Measurements from ENCODE around the gene LIN28B. TPM values are rescaled to one million over a fixed set of nuclear protein-coding genes. Genes with fewer than 3 reads are reported as not detected.

LIN28B gene
- total and polyA plus RNA-seq, 4 donors = 2.8 TPM; not detected in 3

DNA sequence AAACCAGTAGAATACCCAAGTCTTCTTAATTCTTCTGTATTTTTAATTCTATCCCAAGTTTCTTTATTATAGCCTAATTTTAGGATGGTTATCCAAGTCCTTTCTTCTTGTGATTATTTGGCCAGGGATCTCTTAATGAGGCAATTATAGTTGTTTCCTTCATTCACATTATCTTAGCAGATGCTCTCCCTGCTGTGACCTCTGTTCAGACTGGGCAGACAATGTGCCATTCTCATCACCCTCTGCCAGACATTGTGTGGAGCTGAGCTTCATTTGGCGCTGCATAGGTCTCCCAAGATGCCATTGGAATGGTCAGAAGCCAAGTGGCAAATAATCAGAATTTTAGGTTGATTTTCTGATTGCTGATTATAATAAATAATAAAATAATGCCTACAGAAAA lies 79.4 kb downstream of the LIN28B start:
- TF ChIP-seq RXRA (IDR thresholded peaks at IDR 0.05) (no peak), ATF3 (IDR thresholded peaks at IDR 0.05) (no peak), FOXA1 (IDR thresholded peaks at IDR 0.05) (no peak), SP1 (IDR thresholded peaks at IDR 0.05) (no peak), REST (IDR thresholded peaks at IDR 0.05) (no peak), EGR1 (IDR thresholded peaks at IDR 0.05; ENCODE audit: low read depth in 2 of 2) (no peak), YY1 (IDR thresholded peaks at IDR 0.05) (no peak), GABPA (IDR thresholded peaks at IDR 0.05 in 1 of 2, conservative IDR thresholded peaks at IDR 0.05 in 1 of 2) (no peak)
- TF ChIP-seq, protein P1, sequence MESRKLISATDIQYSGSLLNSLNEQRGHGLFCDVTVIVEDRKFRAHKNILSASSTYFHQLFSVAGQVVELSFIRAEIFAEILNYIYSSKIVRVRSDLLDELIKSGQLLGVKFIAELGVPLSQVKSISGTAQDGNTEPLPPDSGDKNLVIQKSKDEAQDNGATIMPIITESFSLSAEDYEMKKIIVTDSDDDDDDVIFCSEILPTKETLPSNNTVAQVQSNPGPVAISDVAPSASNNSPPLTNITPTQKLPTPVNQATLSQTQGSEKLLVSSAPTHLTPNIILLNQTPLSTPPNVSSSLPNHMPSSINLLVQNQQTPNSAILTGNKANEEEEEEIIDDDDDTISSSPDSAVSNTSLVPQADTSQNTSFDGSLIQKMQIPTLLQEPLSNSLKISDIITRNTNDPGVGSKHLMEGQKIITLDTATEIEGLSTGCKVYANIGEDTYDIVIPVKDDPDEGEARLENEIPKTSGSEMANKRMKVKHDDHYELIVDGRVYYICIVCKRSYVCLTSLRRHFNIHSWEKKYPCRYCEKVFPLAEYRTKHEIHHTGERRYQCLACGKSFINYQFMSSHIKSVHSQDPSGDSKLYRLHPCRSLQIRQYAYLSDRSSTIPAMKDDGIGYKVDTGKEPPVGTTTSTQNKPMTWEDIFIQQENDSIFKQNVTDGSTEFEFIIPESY (IDR thresholded peaks at IDR 0.05) = no peak
- no peak for DNase-seq (ENCODE audit: low spot score)
- Histone ChIP-seq H3K27me3 (ENCODE audit: control insufficient read depth in 4 of 4, insufficient read depth in 4 of 4, low read length in 3 of 4) (no peaks in the 10 kb centered on the region), H3K4me1 (ENCODE audit: control insufficient read depth in 4 of 4, insufficient read depth in 4 of 4, low read length in 3 of 4) (no peaks in the 10 kb centered on the region), H3K9ac (ENCODE audit: low read depth in 1 of 2, low read length in 2 of 2) (no peak overlapping the region), H3K27ac (ENCODE audit: low read depth in 1 of 2, low read length in 2 of 2) (no peak overlapping the region), H3K9me3 (ENCODE audit: control insufficient read depth in 4 of 4, low read length in 3 of 4) (no peaks in the 10 kb centered on the region), H3K4me3 (ENCODE audit: low read depth in 1 of 3, low read length in 3 of 3) (no peak overlapping the region), H3K36me3 (ENCODE audit: control insufficient read depth in 4 of 4, insufficient read depth in 3 of 4, low read depth in 1 of 4, low read length in 3 of 4) (no peaks in the 10 kb centered on the region)
- 93% methylated on average over 1 of the region's 1 CpG for WGBS

GRCh38 chr6:105038259-105038658 lies 81.4 kb downstream of the LIN28B start:
- Histone ChIP-seq H3K36me3 (ENCODE audit: control insufficient read depth in 4 of 4, insufficient read depth in 3 of 4, low read depth in 1 of 4, low read length in 3 of 4) (no peaks in the 10 kb centered on the region), H3K27ac (ENCODE audit: low read depth in 1 of 2, low read length in 2 of 2) (no peak overlapping the region), H3K9me3 (ENCODE audit: control insufficient read depth in 4 of 4, low read length in 3 of 4) (no peaks in the 10 kb centered on the region), H3K4me3 (ENCODE audit: low read depth in 1 of 3, low read length in 3 of 3) (no peak overlapping the region), H3K9ac (ENCODE audit: low read depth in 1 of 2, low read length in 2 of 2) (no peak overlapping the region), H3K4me1 (ENCODE audit: control insufficient read depth in 4 of 4, insufficient read depth in 4 of 4, low read length in 3 of 4) (no peaks in the 10 kb centered on the region), H3K27me3 (ENCODE audit: control insufficient read depth in 4 of 4, insufficient read depth in 4 of 4, low read length in 3 of 4) (no peaks in the 10 kb centered on the region)
- WGBS = 62% methylated on average over 2 of the region's 2 CpGs
- DNase-seq (ENCODE audit: low spot score) = no peak
- TF ChIP-seq FOXA1 (IDR thresholded peaks at IDR 0.05) = no peak
- TF ChIP-seq TAF1 (conservative IDR thresholded peaks at IDR 0.05) = no peak
- no peak for TF ChIP-seq HNF4G (IDR thresholded peaks at IDR 0.05)
- no peak for TF ChIP-seq MAX (IDR thresholded peaks at IDR 0.05)
- no peak for TF ChIP-seq RAD21 (IDR thresholded peaks at IDR 0.05)
- no peak for TF ChIP-seq CTCF (IDR thresholded peaks at IDR 0.05; ENCODE audit: low read depth, low read length, missing input control)
- TF ChIP-seq HNF4A (conservative IDR thresholded peaks at IDR 0.05) = no peak
- TF ChIP-seq REST (IDR thresholded peaks at IDR 0.05) = no peak
- no peak for TF ChIP-seq GABPA (IDR thresholded peaks at IDR 0.05 in 1 of 2, conservative IDR thresholded peaks at IDR 0.05 in 1 of 2)
- no peak for TF ChIP-seq FOXA2 (IDR thresholded peaks at IDR 0.05)
- TF ChIP-seq JUND (IDR thresholded peaks at IDR 0.05) = no peak
- TF ChIP-seq YY1 (IDR thresholded peaks at IDR 0.05) = no peak
- no peak for TF ChIP-seq SP1 (IDR thresholded peaks at IDR 0.05)
- TF ChIP-seq RXRA (IDR thresholded peaks at IDR 0.05) = no peak
- TF ChIP-seq, protein P1 (IDR thresholded peaks at IDR 0.05) = no peak
- no peak for TF ChIP-seq NR2F2 (IDR thresholded peaks at IDR 0.05)
- TF ChIP-seq EGR1 (IDR thresholded peaks at IDR 0.05; ENCODE audit: low read depth in 2 of 2) = no peak
- no peak for TF ChIP-seq ATF3 (IDR thresholded peaks at IDR 0.05)
